Measurements from ENCODE around the gene GPC4. TPM values are rescaled to one million over a fixed set of nuclear protein-coding genes. Genes with fewer than 3 reads are reported as not detected.

The GPC4 gene
- total RNA-seq: 10 to 100 TPM in 1 of 2 donors, 1 to 10 TPM in 1; 8.0 to 15.2 TPM

DNA sequence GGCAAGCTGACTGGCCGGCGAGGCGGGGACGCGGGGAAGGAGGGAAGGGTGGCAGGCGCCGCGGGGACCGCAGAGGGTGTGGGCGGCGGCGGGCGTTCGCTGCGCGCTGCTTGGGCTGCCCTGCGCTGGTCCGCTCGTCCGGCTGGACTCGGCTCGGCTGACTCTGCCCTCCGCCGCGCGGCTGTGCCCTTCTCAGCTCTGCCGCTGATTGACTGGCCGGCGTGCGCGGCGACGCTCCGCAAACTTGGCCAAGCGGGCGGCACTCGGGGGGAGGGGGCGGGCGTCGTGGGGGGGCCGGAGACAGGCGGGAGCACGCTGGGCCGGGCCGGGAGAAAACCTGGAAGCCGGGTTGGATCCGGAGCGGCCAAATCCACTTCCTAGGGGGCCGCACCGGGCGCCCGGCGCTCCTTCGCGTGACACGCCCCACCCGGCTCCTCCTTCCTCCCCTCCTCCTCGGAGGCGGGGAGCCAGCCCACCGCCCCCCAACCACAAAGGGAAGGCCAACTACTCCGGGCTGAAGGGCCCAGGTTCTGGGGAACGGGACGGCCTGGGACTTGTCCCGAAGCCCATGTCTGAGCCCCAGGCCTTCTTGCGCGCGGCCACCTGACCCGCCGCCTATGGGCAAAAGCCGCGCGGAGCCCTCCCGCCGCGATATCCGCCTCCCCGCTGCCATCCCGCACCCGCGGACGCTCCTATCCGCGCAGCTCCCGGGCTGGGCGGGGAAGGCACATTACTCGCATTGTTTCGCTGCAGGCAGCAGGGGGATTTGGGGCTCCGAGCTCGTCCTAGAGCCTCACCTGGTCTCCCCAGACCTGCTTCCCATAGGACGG, at the start of gene GPC4:
Gene GPC4 (minus strand): TSS at position 214 of the 830 bp plus-strand sequence. CDS start 524 bp downstream, outside the sequence.
- no peak for TF ChIP-seq CTCF (IDR thresholded peaks at IDR 0.05)
- TF ChIP-seq POLR2AphosphoS5 (IDR thresholded peaks at IDR 0.05): no peak
- no peak for TF ChIP-seq POLR2A (IDR thresholded peaks at IDR 0.05)
- WGBS: 0% methylated on average over 3 of the region's 90 CpGs
- intact Hi-C loops (cut with DNase I): loop anchor here (10.0 kb wide), 1 partner anchor 79 kb away; no protein-coding TSS in a partner anchor
- no peaks in the 10 kb centered on the region for H3K27me3 ChIP-seq (replicated peaks; ENCODE audit: insufficient read depth)
- H3K27ac ChIP-seq: peak within 1 kb of the TSS; percentile 50 to 54
- H3K4me3 ChIP-seq: peak within 1 kb of the TSS; percentile 40 to 45
- H3K36me3 ChIP-seq: no peaks in the 10 kb centered on the region
- DNase-seq (ENCODE audit: low spot score): peak; percentile 56
- no peaks in the 10 kb centered on the region for H3K4me1 ChIP-seq (replicated peaks)
- H3K9me3 ChIP-seq: no peaks in the 10 kb centered on the region

- 73% methylated on average over 2 of the region's 2 CpGs for WGBS
- Histone ChIP-seq H3K4me1 (replicated peaks) (no peaks in the 10 kb centered on the region), H3K27ac (no peak overlapping the region), H3K4me3 (no peak overlapping the region), H3K36me3 (no peaks in the 10 kb centered on the region), H3K27me3 (replicated peaks; ENCODE audit: insufficient read depth) (no peaks in the 10 kb centered on the region), H3K9me3 (no peaks in the 10 kb centered on the region)
- no peak for DNase-seq (ENCODE audit: low spot score)
- intact Hi-C loops (cut with DNase I): no loop called here
- TF ChIP-seq CTCF (IDR thresholded peaks at IDR 0.05) (no peak), POLR2A (IDR thresholded peaks at IDR 0.05) (no peak), POLR2AphosphoS5 (IDR thresholded peaks at IDR 0.05) (no peak)
These were observed 45.9 kb upstream of the GPC4 start for GRCh38 chrX:133461231-133461630.

GRCh38 chrX:133454924-133455323, 39.6 kb upstream of the GPC4 start:
- Histone ChIP-seq H3K9me3 (no peaks in the 10 kb centered on the region), H3K27me3 (replicated peaks; ENCODE audit: insufficient read depth) (no peaks in the 10 kb centered on the region), H3K36me3 (no peaks in the 10 kb centered on the region), H3K27ac (no peak overlapping the region), H3K4me3 (no peak overlapping the region), H3K4me1 (replicated peaks) (no peaks in the 10 kb centered on the region)
- intact Hi-C loops (cut with DNase I): no loop called here
- TF ChIP-seq POLR2AphosphoS5 (IDR thresholded peaks at IDR 0.05) (no peak), POLR2A (IDR thresholded peaks at IDR 0.05) (no peak), CTCF (IDR thresholded peaks at IDR 0.05) (no peak)
- WGBS: 96% methylated on average over 3 of the region's 5 CpGs
- no peak for DNase-seq (ENCODE audit: low spot score)

DNA sequence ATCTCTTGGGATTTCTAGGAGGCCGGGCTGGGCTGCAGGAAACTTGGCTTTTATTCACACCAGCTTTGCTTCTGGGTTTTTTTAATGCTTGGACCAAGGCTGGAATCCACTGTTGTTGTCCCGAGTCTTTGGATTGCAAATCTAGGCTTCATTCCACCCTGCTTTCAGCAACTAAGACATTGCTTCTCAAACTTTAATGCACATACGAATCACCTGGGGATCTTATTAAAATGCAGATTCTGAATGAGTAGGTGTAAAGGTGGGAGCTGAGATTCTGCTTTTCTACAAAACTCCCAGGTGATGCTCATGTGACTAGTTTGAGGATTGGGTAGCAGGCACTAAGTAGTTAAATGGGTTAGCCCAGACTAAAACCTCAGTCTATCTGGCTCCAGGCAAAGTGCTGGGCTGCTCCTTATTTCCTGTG, 39.2 kb upstream of the GPC4 start:
- 87% methylated on average over 2 of the region's 3 CpGs for WGBS

More for the DNA sequence above, 39.2 kb upstream of the GPC4 start:
- no peaks in the 10 kb centered on the region for H3K27me3 ChIP-seq (replicated peaks; ENCODE audit: insufficient read depth)
- no peaks in the 10 kb centered on the region for H3K36me3 ChIP-seq
- intact Hi-C loops (cut with DNase I): no loop called here
- no peak for DNase-seq (ENCODE audit: low spot score)
- H3K4me3 ChIP-seq: no peak overlapping the region
- TF ChIP-seq POLR2A (IDR thresholded peaks at IDR 0.05) (no peak), POLR2AphosphoS5 (IDR thresholded peaks at IDR 0.05) (no peak), CTCF (IDR thresholded peaks at IDR 0.05) (no peak)
- H3K4me1 ChIP-seq (replicated peaks): no peaks in the 10 kb centered on the region
- no peaks in the 10 kb centered on the region for H3K9me3 ChIP-seq
- H3K27ac ChIP-seq: no peak overlapping the region

Measured in prostate gland (tissue), 2 donors.